Stimulated activated naive B cell treated with anti-CD40 and anti-IgM and Interleukin-4, amounts not matched to agents 10 μg/mL and 1 μg/mL and 100 μg/mL, for 72 hours (primary cell): ENCODE data around the gene PHYH.
"Not testable (repeated sequence)": the region's sequence is repeated elsewhere in the genome, so short reads cannot be mapped to it uniquely, and the experiment has no call there.

ENCODE experiments used
- ATAC-seq, 2 donors: fragments of 150-1000 bp; cut with Tn5 transposase; replicated peaks; 2 replicates each; pipeline ENCODE4 v1.10.0; 2021; ENCODE audit warnings: moderate library complexity in 1 of 2
- DNase-seq: peaks from one replicate; pipeline ENCODE4 v3.0.0; 2021
- H3K27ac Mint-ChIP-seq: one replicate; pipeline ENCODE4 v1.8.0; 2022; ENCODE audit warnings: mild to moderate bottlenecking, mixed read lengths
- H3K27me3 Mint-ChIP-seq, 2 donors: one replicate each; pipeline ENCODE4 v1.8.0; 2022; ENCODE audit warnings: mixed read lengths in 2 of 2
- H3K36me3 Mint-ChIP-seq, 2 donors: one replicate each; pipeline ENCODE4 v1.8.0; 2022; ENCODE audit warnings: mixed read lengths in 2 of 2, mild to moderate bottlenecking in 1 of 2
- H3K4me1 Mint-ChIP-seq, 2 donors: one replicate each; pipeline ENCODE4 v1.8.0; 2022; ENCODE audit warnings: mixed read lengths in 2 of 2, mild to moderate bottlenecking in 1 of 2
- H3K4me3 Mint-ChIP-seq, 2 donors: one replicate each; pipeline ENCODE4 v1.8.0; 2022; ENCODE audit warnings: mild to moderate bottlenecking in 2 of 2, mixed read lengths in 2 of 2, moderate library complexity in 1 of 2
- H3K9me3 Mint-ChIP-seq, 2 donors: one replicate each; pipeline ENCODE4 v1.8.0; 2022; ENCODE audit warnings: mixed read lengths in 2 of 2, mild to moderate bottlenecking in 1 of 2

Gene PHYH

DNA sequence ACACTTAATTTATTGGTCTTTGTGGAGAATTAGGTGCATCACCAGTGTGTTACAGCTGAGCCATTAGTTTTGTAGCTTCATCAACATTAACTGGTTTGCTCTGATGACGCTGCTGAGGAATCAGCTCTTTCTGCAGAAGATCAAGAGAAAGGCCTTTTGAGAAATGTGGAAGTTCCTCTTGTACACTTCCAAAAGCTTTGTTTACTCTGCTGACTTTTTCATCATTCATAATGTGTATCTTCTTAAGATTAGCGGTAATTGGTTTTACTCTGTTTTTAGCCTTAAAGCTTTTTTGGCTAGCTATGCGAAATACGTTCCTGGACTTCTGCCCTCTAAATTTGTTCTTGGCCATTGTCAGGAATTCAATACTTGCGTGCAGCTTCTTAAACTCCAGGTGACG is 8.2 kb upstream of the PHYH start:
- no peak overlapping the region for H3K27ac Mint-ChIP-seq
- ATAC-seq = no peak
- H3K9me3 Mint-ChIP-seq = no peaks in the 10 kb centered on the region
- no peak overlapping the region for H3K4me3 Mint-ChIP-seq
- no peaks in the 10 kb centered on the region for H3K27me3 Mint-ChIP-seq
- DNase-seq = no peak
- peaks cover 3 to 4% of the 10 kb centered on the region in 2 donors for H3K36me3 Mint-ChIP-seq
- H3K4me1 Mint-ChIP-seq = peaks cover 0 to 2% of the 10 kb centered on the region in 2 donors

DNA sequence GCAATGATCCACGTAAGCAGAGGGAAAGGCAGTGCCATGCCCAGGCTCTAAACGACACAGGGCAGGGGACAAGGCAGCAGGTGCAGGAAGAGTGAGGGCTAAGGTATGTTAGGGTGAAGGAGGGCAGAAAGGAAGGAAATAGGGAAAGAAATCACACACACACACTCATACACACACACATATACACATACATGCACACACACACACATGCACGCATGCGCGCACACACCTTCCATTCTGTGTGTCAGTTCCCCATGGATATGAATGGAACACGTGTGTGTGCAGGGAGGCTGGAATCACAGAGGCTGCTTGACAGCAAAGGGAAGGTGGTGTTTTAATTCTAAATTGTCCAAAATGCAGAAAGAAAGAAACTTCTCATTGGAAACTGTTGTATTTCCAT is 6.2 kb upstream of the PHYH start:
- no peak overlapping the region for H3K4me3 Mint-ChIP-seq
- no peak for DNase-seq
- H3K4me1 Mint-ChIP-seq = peaks cover 6 to 15% of the 10 kb centered on the region in 2 donors
- ATAC-seq = no peak
- no peaks in the 10 kb centered on the region for H3K27me3 Mint-ChIP-seq
- no peaks in the 10 kb centered on the region for H3K9me3 Mint-ChIP-seq
- H3K36me3 Mint-ChIP-seq = peaks cover 5 to 6% of the 10 kb centered on the region in 2 donors
- H3K27ac Mint-ChIP-seq = no peak overlapping the region

DNA sequence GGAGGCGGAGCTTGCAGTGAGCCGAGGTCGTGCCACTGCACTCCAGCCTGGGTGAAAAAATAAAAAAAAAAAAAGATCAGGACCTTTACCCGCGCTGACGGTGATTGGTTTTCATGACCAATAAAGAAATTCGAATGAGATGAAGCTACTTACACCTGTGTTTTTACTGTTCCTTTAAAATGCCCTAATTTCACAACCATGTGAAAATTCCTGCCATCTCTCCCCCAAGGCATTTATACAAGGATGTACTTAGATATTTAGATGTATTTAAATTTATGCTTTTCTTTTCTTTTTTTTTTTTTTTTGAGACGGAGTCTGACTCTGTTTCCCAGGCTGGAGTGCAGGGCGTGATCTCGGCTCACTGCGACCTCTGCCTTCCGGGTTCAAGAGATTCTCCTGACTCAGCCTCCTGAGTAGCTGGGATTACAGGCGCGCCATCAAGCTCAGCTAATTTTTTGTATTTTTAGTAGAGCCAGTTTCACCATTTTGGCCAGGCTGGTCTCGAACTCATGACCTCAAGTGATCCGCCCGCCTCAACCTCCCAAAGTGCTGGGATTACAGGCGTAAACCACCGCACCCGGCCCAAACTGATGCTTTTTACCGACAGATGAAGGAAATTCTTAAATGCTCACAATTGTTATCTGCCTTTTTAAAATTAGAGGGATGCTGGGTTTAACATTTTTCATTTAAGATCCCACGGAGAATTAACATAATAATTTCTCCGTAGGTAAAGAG is 3.1 kb upstream of the PHYH start:
- H3K27ac Mint-ChIP-seq = peak overlapping the region; percentile 95
- no peak for ATAC-seq
- H3K27me3 Mint-ChIP-seq = no peaks in the 10 kb centered on the region
- H3K4me1 Mint-ChIP-seq = peaks cover 15 to 29% of the 10 kb centered on the region in 2 donors
- no peaks in the 10 kb centered on the region for H3K9me3 Mint-ChIP-seq
- DNase-seq = no peak
- H3K36me3 Mint-ChIP-seq = peaks cover 5 to 6% of the 10 kb centered on the region in 2 donors
- peak overlapping the region; percentile 83 to 98 for H3K4me3 Mint-ChIP-seq

DNA sequence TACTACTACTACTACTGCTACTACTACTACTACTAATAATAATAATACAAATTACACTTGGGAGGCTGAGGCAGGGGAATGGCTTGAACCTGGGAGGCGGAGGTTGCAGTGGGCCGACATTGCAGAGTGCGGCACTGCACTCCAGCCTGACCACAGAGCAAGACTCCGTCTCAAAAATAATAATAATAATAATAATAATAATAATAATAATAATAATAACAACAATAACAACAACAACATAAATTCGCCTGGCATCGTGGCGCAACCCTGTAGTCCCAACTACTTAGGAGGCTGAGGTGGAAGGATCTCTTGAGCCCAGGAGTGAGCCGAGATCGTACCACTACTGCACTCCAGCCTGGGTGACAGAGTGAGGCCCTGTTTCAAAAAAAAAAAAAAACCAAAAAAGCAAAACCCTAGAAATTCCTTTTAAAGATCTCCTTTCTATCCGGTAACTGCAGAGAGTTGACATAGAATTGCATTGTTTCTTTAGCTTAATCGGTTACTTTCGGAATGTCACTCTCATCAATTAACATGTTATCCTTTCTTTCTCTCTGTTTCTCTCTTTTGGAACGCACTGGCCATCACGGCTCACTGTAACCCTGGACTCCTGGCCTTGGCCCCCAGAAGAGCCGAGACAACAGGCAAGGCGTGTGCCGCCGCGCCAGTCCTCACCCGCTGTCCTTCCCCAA is 972 bp downstream of the PHYH start:
- H3K27me3 Mint-ChIP-seq = no peaks in the 10 kb centered on the region
- H3K9me3 Mint-ChIP-seq = no peaks in the 10 kb centered on the region
- ATAC-seq (no peak), DNase-seq (no peak)
- H3K27ac Mint-ChIP-seq = peak overlapping the region; percentile 52
- peaks cover 13 to 29% of the 10 kb centered on the region in 2 donors for H3K4me1 Mint-ChIP-seq
- peaks cover 2 to 7% of the 10 kb centered on the region in 2 donors for H3K36me3 Mint-ChIP-seq
- H3K4me3 Mint-ChIP-seq = peak overlapping the region; percentile 82 to 86

DNA sequence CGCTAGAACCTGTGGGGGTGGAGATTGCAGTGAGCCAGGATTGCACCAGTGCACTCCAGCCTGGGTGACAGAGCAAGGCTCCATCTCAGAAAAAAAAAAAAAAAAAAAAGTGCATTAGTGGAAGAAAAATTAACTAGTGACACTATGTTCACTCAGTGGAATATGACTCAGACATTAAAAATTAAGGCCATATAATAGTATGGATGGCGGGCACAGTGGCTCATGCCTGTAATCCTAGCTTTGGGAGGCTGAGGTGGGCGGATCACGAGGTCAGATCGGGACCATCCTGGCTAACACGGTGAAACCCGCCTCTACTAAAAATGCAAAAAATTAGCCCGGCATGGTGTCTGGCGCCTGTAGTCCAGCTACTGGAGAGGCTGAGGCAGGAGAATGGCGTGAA is 3.4 kb downstream of the PHYH start:
- ATAC-seq (no peak), DNase-seq (no peak)
- peaks cover 11 to 12% of the 10 kb centered on the region in 2 donors for H3K36me3 Mint-ChIP-seq
- H3K27me3 Mint-ChIP-seq = no peaks in the 10 kb centered on the region
- no peak overlapping the region for H3K4me3 Mint-ChIP-seq
- no peaks in the 10 kb centered on the region for H3K9me3 Mint-ChIP-seq
- H3K4me1 Mint-ChIP-seq = peaks cover 11 to 17% of the 10 kb centered on the region in 2 donors
- H3K27ac Mint-ChIP-seq = no peak overlapping the region

DNA sequence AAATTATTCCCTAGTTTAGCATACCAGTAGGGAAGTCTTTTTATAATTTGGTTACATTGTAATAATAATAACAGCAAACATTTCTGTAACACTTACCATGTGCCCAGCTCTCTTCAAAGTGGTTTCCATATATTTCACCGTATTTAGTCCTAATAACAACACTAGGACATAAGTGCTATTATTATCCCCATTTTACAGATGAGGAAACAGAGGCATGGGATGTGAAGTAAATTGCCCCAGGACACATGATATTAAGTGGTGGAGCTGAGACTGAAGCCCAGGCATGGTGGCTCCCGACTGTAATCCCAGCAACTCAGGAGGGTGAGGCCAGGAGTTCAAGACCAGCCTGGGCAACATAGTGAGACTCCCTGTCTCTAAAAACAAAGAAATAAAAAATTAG is 5.1 kb downstream of the PHYH start:
- Mint-ChIP-seq H3K4me1 (peaks cover 5 to 7% of the 10 kb centered on the region in 2 donors), H3K9me3 (no peaks in the 10 kb centered on the region), H3K4me3 (no peak overlapping the region), H3K27me3 (no peaks in the 10 kb centered on the region), H3K27ac (no peak overlapping the region), H3K36me3 (peaks cover 16% of the 10 kb centered on the region in 2 donors)
- DNase-seq = no peak
- ATAC-seq = no peak

DNA sequence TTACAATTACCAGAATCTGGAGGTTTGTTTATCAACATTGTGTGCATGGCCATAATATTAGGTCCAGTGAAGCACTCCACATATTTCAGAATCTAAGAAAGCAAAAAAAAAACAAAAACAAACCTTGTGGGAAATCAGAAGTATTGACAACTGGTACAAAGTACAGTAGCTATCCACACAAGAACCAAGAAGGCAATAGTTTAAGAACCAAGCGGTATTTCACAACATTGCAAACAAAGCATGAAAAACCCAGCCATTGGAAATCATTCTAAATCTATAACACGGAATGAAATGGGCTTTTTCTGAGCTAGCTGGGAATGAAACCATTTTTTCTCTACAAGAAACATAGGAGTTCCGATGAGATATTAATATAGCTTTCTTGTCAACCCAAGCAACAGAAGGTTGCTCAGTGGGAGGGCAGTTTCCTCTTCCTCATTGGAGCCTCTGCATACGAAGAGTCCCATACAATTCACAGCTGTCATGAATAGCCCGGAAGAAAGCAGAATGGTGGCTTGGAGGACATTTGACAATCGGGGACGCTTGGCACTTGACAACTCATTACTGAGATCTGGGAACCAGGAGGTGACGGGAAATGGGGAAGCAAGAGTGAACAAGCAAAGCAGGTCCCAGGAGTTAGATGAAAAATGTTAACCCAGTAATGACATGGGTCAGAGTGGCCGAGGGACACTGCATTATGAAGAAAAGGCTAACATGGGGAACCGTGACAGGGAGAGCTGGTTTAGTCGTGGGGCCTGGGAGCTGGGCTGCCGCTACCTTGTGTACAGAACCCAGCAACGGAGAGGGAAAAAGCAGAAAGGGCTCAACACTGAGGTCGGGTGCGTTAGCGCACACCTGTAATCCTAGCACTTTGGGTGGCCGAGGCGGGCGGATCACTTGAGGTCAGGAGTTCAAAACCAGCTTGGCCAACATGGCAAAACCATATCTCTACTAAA is 7.8 kb downstream of the PHYH start:
- Mint-ChIP-seq H3K27me3 (no peaks in the 10 kb centered on the region), H3K27ac (no peak overlapping the region), H3K36me3 (peaks cover 29 to 33% of the 10 kb centered on the region in 2 donors), H3K9me3 (no peaks in the 10 kb centered on the region), H3K4me3 (no peak overlapping the region), H3K4me1 (peaks cover 0 to 2% of the 10 kb centered on the region in 2 donors)
- DNase-seq (no peak), ATAC-seq (no peak)

DNA sequence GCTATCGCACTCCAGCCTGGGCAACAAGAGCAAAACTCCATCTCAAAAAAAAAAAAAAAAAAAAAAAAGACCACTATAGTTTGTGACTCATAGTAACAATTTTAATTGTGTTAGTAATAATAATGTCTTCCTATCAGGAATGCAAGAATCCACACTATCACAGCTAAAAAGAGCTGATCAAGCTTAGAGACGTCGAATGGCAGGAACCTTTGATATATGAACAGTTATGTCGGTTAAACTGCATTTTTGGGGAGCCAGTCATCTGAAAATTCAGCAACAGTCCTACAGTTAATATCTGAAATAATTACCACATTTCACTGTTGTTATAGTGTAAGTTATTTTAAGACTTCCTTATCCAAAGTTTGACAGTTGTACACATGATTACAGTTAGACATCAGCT is 8.8 kb downstream of the PHYH start:
- Mint-ChIP-seq H3K9me3 (no peaks in the 10 kb centered on the region), H3K27me3 (no peaks in the 10 kb centered on the region), H3K36me3 (peaks cover 34 to 36% of the 10 kb centered on the region in 2 donors), H3K4me1 (peaks cover 0 to 2% of the 10 kb centered on the region in 2 donors), H3K27ac (no peak overlapping the region), H3K4me3 (no peak overlapping the region)
- ATAC-seq (no peak), DNase-seq (no peak)

DNA sequence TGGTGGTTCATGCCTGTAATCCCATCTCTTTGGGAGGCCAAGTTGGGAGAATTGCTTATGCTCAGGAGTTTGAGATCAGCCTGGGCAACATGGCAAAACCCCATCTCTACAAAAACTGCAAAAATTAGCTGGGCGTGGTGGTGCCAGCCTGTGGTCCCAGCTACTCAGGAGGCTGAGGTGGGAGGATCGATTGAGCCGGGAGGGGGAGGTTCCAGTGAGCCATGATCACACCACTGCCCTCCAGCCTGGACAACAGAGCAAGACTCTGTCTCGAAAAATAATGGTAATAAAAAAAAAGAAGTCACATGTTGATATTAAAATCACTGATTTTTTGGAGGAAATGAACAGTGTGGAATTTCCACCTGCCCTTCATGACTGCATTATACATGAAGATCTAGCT is 15.8 kb downstream of the PHYH start:
- ATAC-seq (peak in 1 of 2 donors; percentile 33), DNase-seq (no peak)
- H3K27ac Mint-ChIP-seq = no peak overlapping the region
- H3K9me3 Mint-ChIP-seq = no peaks in the 10 kb centered on the region
- H3K27me3 Mint-ChIP-seq = no peaks in the 10 kb centered on the region
- peaks cover 22 to 34% of the 10 kb centered on the region in 2 donors for H3K36me3 Mint-ChIP-seq
- peaks cover 0 to 4% of the 10 kb centered on the region in 2 donors for H3K4me1 Mint-ChIP-seq
- H3K4me3 Mint-ChIP-seq = no peak overlapping the region

DNA sequence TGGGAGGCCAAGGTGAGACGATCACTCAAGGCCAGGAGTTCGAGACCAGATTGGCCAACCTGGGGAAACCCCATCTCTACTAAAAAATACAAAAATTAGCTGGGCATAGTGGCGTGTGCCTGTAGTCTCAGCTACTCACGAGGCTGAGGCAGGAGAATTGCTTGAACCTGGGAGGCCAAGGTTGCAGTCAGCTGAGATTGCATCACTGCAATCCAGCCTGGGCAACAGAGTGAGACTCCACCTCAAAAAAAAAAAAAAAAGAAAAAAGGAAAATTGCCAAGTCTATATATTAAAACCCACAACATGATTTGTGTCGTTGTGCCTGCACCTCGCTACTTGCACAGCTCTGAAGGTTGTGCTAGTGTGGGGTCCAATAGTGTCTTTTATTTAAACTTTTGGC is 17.5 kb downstream of the PHYH start:
- H3K4me1 Mint-ChIP-seq, H3K4me3 Mint-ChIP-seq, DNase-seq, ATAC-seq, H3K9me3 Mint-ChIP-seq, H3K27me3 Mint-ChIP-seq, H3K27ac Mint-ChIP-seq: not testable (repeated sequence)
- peaks cover 10 to 19% of the 10 kb centered on the region in 2 donors for H3K36me3 Mint-ChIP-seq

DNA sequence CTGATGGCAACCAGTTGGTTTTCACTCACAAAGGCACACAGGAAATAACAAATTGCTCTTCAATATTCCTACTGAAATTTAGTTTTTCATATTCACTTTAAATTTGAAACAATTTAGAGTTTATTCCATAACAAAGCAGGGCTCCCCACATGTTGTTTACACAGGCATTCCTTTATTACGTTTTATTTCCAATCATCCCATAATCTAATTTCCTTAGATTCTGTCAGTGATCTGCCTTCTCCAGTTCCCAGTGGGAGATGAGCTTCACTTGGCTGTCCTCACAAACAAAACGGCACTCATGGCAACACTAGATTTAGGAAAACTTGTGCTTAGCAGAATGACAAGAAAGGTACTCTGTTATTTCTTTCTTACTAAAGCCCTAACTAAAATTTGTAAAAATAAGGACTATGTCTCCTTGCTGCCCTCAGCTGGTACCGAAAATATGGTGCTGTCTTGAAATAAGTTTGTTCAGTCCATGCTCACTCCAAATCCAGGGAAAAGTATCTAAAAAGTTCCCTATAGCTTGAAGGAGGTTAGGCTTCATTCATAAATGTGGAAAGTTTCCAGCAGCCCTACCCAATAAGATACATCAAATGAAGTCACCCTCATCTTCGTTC is 23.0 kb downstream of the PHYH start:
- peaks cover 2 to 8% of the 10 kb centered on the region in 2 donors for H3K36me3 Mint-ChIP-seq
- no peaks in the 10 kb centered on the region for H3K4me1 Mint-ChIP-seq
- ATAC-seq (no peak), DNase-seq (no peak)
- H3K27me3 Mint-ChIP-seq = no peaks in the 10 kb centered on the region
- H3K9me3 Mint-ChIP-seq = no peaks in the 10 kb centered on the region
- H3K4me3 Mint-ChIP-seq = no peak overlapping the region
- no peak overlapping the region for H3K27ac Mint-ChIP-seq

DNA sequence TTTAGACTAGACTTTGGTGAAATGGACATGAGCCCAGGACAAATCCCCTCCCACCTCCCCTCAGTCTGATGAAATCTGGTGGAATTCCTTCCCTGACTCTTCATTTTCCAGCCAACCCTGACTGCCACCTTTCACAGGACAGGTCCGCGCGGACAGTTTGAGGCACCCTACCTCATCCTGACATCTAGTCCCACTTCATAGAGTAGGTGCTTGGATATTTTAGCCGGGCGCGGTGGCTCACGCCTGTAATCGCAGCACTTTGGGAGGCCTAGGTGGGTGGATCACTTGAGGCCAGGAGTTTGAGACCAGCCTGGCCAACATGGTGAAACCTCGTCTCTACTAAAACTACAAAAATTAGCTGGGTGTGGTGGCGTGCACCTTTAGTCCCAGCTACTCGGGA is 23.7 kb downstream of the PHYH start:
- DNase-seq, H3K27ac Mint-ChIP-seq, H3K36me3 Mint-ChIP-seq, H3K9me3 Mint-ChIP-seq, ATAC-seq, H3K4me1 Mint-ChIP-seq, H3K4me3 Mint-ChIP-seq, H3K27me3 Mint-ChIP-seq: not testable (repeated sequence)

DNA sequence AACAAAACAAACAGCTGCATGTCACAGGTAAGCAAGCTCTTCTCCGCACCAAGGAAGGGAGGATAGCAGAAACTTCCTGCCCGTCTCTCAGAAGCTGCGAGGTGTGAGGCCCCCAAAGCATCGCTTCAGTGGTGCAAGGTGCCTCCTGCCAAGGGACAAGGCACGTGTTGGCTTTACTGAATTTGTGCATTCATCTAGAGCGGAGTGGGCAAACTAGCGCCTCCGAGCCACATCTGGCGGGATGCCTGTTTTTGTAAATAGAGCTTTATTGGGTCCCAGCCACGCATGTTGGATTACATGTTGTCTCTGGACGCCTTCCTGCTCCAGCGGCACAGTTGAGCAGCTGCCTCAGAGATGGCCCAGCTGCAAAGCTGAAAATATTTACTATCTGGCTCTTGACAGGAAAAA is 27.7 kb downstream of the PHYH start:
- Mint-ChIP-seq H3K27me3 (no peaks in the 10 kb centered on the region), H3K36me3 (peaks cover 0 to 2% of the 10 kb centered on the region in 2 donors), H3K27ac (no peak overlapping the region), H3K4me1 (peaks cover 6 to 8% of the 10 kb centered on the region in 2 donors), H3K4me3 (no peak overlapping the region), H3K9me3 (no peaks in the 10 kb centered on the region)
- ATAC-seq (no peak), DNase-seq (no peak)
